Vagina (tissue), 2 donors: ENCODE data around the gene SCAND1. TPM values are rescaled to one million over a fixed set of nuclear protein-coding genes. Genes with fewer than 3 reads are reported as not detected.

Experiments used
- DNase-seq, 2 donors: peaks; one replicate each; pipeline ENCODE4 v3.0.0-alpha.2; 2017; ENCODE audit errors: extremely low spot score in 2 of 2
- H3K27ac ChIP-seq: fragments of 200-600 bp; sonication (generic); one replicate; pipeline ENCODE4 v1.5.1; 2019
- H3K27me3 ChIP-seq: fragments of 200-600 bp; sonication (generic); one replicate; pipeline ENCODE4 v1.5.1; 2019
- H3K36me3 ChIP-seq, 2 donors: fragments of 200-600 bp; sonication (generic); one replicate each; pipeline ENCODE4 v1.5.1; 2017 to 2019
- H3K4me1 ChIP-seq: fragments of 200-600 bp; sonication (generic); one replicate; pipeline ENCODE4 v1.5.1; 2019
- H3K4me3 ChIP-seq, 2 donors: fragments of 200-600 bp; sonication (generic); 1 replicate in 1 of 2; 2 replicates in 1 of 2; pipeline ENCODE4 v1.5.1; 2016 to 2019
- H3K9me3 ChIP-seq: fragments of 200-600 bp; sonication (generic); one replicate; pipeline ENCODE4 v1.5.1; 2019
- POLR2A ChIP-seq, 2 donors: fragments of 450-650 bp; IDR thresholded peaks; one replicate each; pipeline ENCODE4 v1.6.1; 2017; ENCODE audit warnings: antibody characterized with exemption in 2 of 2, mild to moderate bottlenecking in 2 of 2, moderate library complexity in 2 of 2
- POLR2AphosphoS5 ChIP-seq, 2 donors: sonication (generic); formaldehyde crosslinking; IDR thresholded peaks; one replicate each; pipeline ENCODE4 v1.9.0; 2017; ENCODE audit warnings: antibody characterized with exemption in 2 of 2, mild to moderate bottlenecking in 2 of 2, low read depth in 1 of 2; ENCODE audit not compliant: insufficient read depth in 1 of 2
- intact Hi-C: fragments of 100-400 bp; cut with DNase I; formaldehyde crosslinking; loops from one replicate; pipeline ENCODE4 v1.15.1; 2023
- total RNA-seq: library from RNA; depleted of rRNA; stranded (reverse); fragments of >200 nt; gene quantifications from one replicate; pipeline ENCODE4 v1.2.3, GENCODE V29; 2016
- TF ChIP-seq, protein P1 (sequence below), 3 experiments: fragments of 450-650 bp in 2 of 3; fragments of 200-600 bp in 1 of 3; sonication (generic) in 1 of 3; IDR thresholded peaks; one replicate each; pipeline ENCODE4 v1.5.1; 2017 to 2019; ENCODE audit warnings: antibody characterized with exemption in 3 of 3, mild to moderate bottlenecking in 2 of 3, moderate library complexity in 2 of 3

The SCAND1 gene
- total RNA-seq, 1 donor from 2014 or later: 102 TPM

DNA sequence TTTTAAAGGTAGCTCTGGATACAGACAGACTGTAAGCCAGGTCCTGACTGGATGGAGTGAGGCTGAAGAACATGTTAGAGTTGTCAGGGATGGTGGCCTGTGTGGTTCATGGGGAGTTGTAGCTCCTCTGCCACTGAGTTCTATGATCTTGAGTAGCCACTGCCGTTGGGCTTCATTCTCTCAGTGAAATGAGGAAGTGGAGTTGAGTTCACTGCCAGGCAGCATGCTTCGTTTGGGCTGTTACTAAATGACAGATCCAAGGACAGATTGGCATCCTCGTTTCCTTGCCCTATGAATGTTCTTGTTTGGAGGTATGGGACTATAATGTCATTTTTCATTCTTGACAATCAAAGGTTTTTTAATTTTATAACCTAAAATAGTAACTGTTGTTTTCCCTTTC, 37.2 kb downstream of the SCAND1 start:
- no peak for TF ChIP-seq POLR2AphosphoS5 (IDR thresholded peaks at IDR 0.05; ENCODE audit: insufficient read depth in 1 of 2, low read depth in 1 of 2)
- TF ChIP-seq POLR2A (IDR thresholded peaks at IDR 0.05): no peak
- TF ChIP-seq, protein P1, sequence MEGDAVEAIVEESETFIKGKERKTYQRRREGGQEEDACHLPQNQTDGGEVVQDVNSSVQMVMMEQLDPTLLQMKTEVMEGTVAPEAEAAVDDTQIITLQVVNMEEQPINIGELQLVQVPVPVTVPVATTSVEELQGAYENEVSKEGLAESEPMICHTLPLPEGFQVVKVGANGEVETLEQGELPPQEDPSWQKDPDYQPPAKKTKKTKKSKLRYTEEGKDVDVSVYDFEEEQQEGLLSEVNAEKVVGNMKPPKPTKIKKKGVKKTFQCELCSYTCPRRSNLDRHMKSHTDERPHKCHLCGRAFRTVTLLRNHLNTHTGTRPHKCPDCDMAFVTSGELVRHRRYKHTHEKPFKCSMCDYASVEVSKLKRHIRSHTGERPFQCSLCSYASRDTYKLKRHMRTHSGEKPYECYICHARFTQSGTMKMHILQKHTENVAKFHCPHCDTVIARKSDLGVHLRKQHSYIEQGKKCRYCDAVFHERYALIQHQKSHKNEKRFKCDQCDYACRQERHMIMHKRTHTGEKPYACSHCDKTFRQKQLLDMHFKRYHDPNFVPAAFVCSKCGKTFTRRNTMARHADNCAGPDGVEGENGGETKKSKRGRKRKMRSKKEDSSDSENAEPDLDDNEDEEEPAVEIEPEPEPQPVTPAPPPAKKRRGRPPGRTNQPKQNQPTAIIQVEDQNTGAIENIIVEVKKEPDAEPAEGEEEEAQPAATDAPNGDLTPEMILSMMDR (IDR thresholded peaks at IDR 0.05): no peak
- no peak for DNase-seq
- Histone ChIP-seq H3K36me3 (peaks cover 2 to 48% of the 10 kb centered on the region in 2 donors), H3K4me3 (no peak overlapping the region), H3K27me3 (no peaks in the 10 kb centered on the region), H3K27ac (no peak overlapping the region), H3K4me1 (no peaks in the 10 kb centered on the region), H3K9me3 (no peaks in the 10 kb centered on the region)
- intact Hi-C loops: no loop called here

DNA sequence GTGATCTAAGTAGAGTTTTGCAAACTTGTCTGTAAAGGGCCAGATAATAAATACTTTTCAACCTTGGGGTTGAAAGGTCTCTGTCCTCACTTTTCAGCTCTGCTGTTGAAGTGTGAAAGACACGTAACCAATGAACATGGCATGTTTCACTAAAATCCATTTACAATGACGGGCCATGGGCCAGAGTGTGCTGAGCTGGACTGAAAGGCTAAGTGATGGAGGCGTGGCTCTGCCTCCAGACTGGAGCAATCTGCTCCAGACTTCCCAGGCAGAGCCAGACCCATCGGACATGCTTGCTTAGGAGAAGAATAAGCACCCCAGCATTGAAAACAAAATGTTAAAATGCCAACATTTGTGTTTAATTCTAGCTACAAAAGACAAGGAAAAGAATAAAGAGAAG, 41.4 kb downstream of the SCAND1 start:
- Histone ChIP-seq H3K27ac (no peak overlapping the region), H3K4me1 (no peaks in the 10 kb centered on the region), H3K4me3 (no peak overlapping the region), H3K27me3 (no peaks in the 10 kb centered on the region), H3K9me3 (no peaks in the 10 kb centered on the region), H3K36me3 (peaks cover 2 to 39% of the 10 kb centered on the region in 2 donors)
- intact Hi-C loops: no loop called here
- TF ChIP-seq POLR2A (IDR thresholded peaks at IDR 0.05) (no peak), POLR2AphosphoS5 (IDR thresholded peaks at IDR 0.05; ENCODE audit: insufficient read depth in 1 of 2, low read depth in 1 of 2) (no peak)
- TF ChIP-seq, protein P1 (IDR thresholded peaks at IDR 0.05): no peak
- no peak for DNase-seq

DNA sequence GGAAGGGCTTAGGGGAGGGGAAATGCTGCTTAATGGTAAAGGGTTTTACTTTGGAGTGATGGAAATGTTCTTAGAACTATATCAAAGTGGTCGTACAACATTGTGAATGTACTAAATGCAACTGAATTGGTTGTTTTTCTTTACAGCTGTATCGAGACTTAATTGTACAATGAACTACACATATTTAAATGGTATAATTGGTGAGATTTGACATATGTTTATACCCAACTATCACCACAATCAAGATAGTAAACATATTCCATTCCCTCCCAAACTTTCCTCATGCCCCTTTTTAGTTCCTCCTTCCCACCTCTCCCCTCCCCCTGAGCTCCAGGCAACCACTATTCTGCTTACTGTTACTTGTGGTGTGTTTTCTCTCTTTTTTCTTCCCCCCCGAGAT, 44.0 kb downstream of the SCAND1 start:
- no peak overlapping the region for H3K27ac ChIP-seq
- intact Hi-C loops: no loop called here
- TF ChIP-seq POLR2A (IDR thresholded peaks at IDR 0.05) (no peak), POLR2AphosphoS5 (IDR thresholded peaks at IDR 0.05; ENCODE audit: insufficient read depth in 1 of 2, low read depth in 1 of 2) (no peak)
- TF ChIP-seq, protein P1 (IDR thresholded peaks at IDR 0.05): no peak
- no peaks in the 10 kb centered on the region for H3K4me1 ChIP-seq
- H3K36me3 ChIP-seq: peaks cover 0 to 24% of the 10 kb centered on the region in 2 donors
- no peak overlapping the region for H3K4me3 ChIP-seq
- no peak for DNase-seq
- H3K9me3 ChIP-seq: no peaks in the 10 kb centered on the region
- no peaks in the 10 kb centered on the region for H3K27me3 ChIP-seq

DNA sequence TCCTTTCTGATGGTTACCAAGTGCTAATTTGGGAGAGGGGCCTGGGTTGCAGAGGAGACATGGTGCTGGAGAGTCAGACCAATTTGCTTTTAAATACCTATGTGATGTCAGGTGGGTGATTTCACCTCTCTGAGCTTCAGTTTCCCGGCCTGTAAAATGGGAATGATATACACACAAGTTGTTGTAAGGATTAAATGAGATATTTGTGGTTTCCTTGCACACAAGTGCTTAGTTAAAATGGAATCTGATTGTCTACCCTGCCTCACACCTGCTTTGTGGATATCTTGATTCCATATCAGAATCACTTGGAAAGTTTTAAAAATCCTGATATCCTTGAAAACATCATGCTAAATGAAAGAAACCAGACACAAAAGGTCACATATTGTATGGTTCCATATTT, 44.5 kb downstream of the SCAND1 start:
- no peak for TF ChIP-seq POLR2AphosphoS5 (IDR thresholded peaks at IDR 0.05; ENCODE audit: insufficient read depth in 1 of 2, low read depth in 1 of 2)
- TF ChIP-seq, protein P1 (IDR thresholded peaks at IDR 0.05): no peak
- no peak for TF ChIP-seq POLR2A (IDR thresholded peaks at IDR 0.05)
- Histone ChIP-seq H3K4me1 (no peaks in the 10 kb centered on the region), H3K9me3 (no peaks in the 10 kb centered on the region), H3K27ac (no peak overlapping the region), H3K4me3 (no peak overlapping the region), H3K36me3 (peaks cover 0 to 22% of the 10 kb centered on the region in 2 donors), H3K27me3 (no peaks in the 10 kb centered on the region)
- no peak for DNase-seq
- intact Hi-C loops: no loop called here

GRCh38 chr20:35909176-35909575, 45.1 kb downstream of the SCAND1 start:
- no peak overlapping the region for H3K27ac ChIP-seq
- no peak for DNase-seq
- H3K4me1 ChIP-seq: no peaks in the 10 kb centered on the region
- intact Hi-C loops: no loop called here
- no peaks in the 10 kb centered on the region for H3K9me3 ChIP-seq
- no peak overlapping the region for H3K4me3 ChIP-seq
- no peaks in the 10 kb centered on the region for H3K27me3 ChIP-seq
- TF ChIP-seq, protein P1 (IDR thresholded peaks at IDR 0.05): no peak
- TF ChIP-seq POLR2AphosphoS5 (IDR thresholded peaks at IDR 0.05; ENCODE audit: insufficient read depth in 1 of 2, low read depth in 1 of 2) (no peak), POLR2A (IDR thresholded peaks at IDR 0.05) (no peak)
- H3K36me3 ChIP-seq: peaks cover 0 to 17% of the 10 kb centered on the region in 2 donors
